HUES64 (cell line): ENCODE data around the gene MAP9.

Source experiments
- H3K27ac ChIP-seq: 2 replicates; pipeline ENCODE4 v1.7.0; 2013; ENCODE audit warnings: low read depth, low read length, inconsistent platforms
- H3K27me3 ChIP-seq: 2 replicates; pipeline ENCODE4 v1.6.1; 2013; ENCODE audit warnings: mild to moderate bottlenecking, low read length; ENCODE audit not compliant: insufficient read depth
- H3K36me3 ChIP-seq: 2 replicates; pipeline ENCODE4 v1.6.1; 2013; ENCODE audit warnings: mild to moderate bottlenecking, low read length; ENCODE audit not compliant: insufficient read depth
- H3K4me1 ChIP-seq: 2 replicates; pipeline ENCODE4 v1.6.1; 2013; ENCODE audit warnings: mild to moderate bottlenecking, low read length, moderate library complexity; ENCODE audit not compliant: insufficient read depth
- H3K4me3 ChIP-seq: 2 replicates; pipeline ENCODE4 v1.5.1; 2013; ENCODE audit warnings: mild to moderate bottlenecking, low read length, moderate library complexity
- H3K9ac ChIP-seq: 2 replicates; pipeline ENCODE4 v1.6.1; 2013; ENCODE audit warnings: mild to moderate bottlenecking, low read depth, low read length
- H3K9me3 ChIP-seq: 2 replicates; pipeline ENCODE4 v1.6.1; 2013; ENCODE audit warnings: low read depth, low read length; ENCODE audit not compliant: insufficient read depth
- WGBS: fragments of 150-250, 120-280 bp; methylation state at CpG from one replicate; pipeline ENCODE4 v1.1.7; 2013; ENCODE audit warnings: missing lambda C conversion rate; 5-methylcytosine and 5-hydroxymethylcytosine counted together

The MAP9 gene

DNA sequence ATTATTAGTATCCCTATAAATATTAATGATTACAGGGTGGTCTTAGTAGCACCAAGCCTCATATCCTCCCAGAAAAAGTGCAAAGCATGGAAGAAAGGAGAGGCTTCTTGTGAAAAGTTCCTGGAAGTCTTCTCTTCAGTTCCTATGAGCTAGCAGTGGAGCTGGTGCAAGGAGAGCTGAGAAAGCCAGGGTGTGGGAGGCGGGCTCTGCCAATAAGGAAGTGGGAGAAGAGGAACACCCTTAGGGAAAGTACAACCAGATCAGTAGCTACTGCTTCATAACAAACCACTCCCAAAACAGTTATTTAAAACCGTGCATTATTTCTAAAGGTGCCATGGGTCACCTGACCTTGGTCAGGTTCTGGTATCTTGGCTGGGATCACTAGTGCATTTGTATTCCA lies 72.4 kb downstream of the MAP9 start:
- 90% methylated on average over 1 of the region's 2 CpGs for WGBS
- no peak overlapping the region for H3K4me3 ChIP-seq

DNA sequence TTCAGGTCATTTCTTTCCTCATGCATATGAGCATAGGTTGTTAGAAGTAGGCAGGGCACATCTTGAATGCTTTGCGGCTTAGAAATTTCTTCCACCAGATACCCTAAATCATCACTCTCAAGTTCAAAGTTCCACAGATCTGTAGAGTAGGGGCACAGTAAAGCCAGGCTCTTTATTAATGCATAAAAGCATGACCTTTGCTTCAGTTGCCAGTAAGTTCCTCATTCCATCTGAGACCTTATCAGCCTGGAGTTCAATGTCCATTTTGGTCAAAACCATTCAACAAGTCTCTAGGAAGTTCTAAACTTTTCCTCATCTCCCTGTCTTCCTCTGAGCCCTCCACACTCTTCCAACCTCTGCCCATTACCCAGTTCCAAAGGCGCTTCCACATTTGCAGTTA lies 77.7 kb downstream of the MAP9 start:
- Histone ChIP-seq H3K27ac (no peak overlapping the region), H3K4me1 (no peaks in the 10 kb centered on the region), H3K9me3 (peaks cover 26% of the 10 kb centered on the region), H3K27me3 (no peaks in the 10 kb centered on the region), H3K36me3 (no peaks in the 10 kb centered on the region), H3K4me3 (no peak overlapping the region), H3K9ac (no peak overlapping the region)
- WGBS, result 90% methylated on average over 2 of the region's 2 CpGs

More for the DNA sequence above, 72.4 kb downstream of the MAP9 start:
- no peak overlapping the region for H3K9ac ChIP-seq
- no peaks in the 10 kb centered on the region for H3K4me1 ChIP-seq
- 0 out of 2 replicates have a peak, but pooled peaks cover 3% of the 10 kb centered on the region for H3K9me3 ChIP-seq
- H3K27me3 ChIP-seq, result no peaks in the 10 kb centered on the region
- H3K27ac ChIP-seq, result no peak overlapping the region
- H3K36me3 ChIP-seq, result no peaks in the 10 kb centered on the region
